Measurements from ENCODE around the gene PLEKHA7. TPM values are rescaled to one million over a fixed set of nuclear protein-coding genes. Genes with fewer than 3 reads are reported as not detected.

The PLEKHA7 gene
- total and polyA plus RNA-seq, 2 of the 4 experiments (the other 2 are of a cell fraction), result 0.12 TPM; not detected in 1

DNA sequence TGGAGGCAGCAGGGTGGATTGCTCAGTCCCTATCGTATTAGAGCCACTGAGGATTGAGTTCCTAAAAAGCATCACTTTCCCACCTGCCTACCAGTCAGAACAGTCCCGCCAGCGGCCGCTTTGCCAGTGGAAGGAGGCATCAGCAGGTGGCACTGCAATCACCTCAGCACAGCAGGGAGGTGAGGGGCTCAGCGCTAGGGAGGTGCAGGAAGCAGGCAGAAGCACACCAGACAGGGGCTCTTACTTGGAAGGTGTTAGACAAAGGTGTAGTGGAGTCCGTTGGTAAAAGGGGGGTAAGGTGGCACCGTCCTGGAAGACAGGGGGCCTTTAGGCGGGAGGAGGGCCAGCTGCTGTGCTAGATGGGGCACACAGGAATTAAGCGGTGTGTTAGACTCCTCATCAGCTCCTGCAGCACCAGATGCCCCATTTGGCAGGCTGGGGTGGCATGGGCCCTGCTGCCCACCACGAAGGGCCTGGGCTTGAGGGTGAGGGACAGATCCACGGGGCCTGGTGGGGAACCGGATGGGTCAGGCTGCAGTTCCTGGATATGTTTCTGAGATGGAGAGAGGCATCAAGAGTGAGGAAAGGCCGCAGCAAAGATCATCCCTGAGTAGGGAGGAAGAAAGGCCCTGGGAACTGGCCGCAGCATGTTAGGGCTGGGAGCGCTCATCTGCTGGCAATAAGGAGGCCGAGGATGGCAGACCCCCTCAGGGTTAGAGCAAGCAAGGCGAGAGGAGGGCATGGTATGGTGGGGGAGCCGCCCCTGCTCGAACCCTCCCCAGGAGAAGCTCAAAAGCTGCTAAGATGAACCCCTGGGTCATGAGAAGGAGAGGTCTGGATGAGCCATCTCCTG lies 233.3 kb downstream of the PLEKHA7 start:
- no peak overlapping the region for H4K8ac ChIP-seq (ENCODE audit: low read depth in 2 of 2, low read length in 2 of 2)
- no peak overlapping the region for H3K56ac ChIP-seq (ENCODE audit: extremely low read depth, insufficient read depth, low read length)
- H3K9ac ChIP-seq (ENCODE audit: low read depth, low read length), result no peak overlapping the region
- H3K9me3 ChIP-seq (ENCODE audit: control insufficient read depth, insufficient read depth, low read length), result no peaks in the 10 kb centered on the region
- H2BK20ac ChIP-seq (ENCODE audit: low read depth, low read length), result no peak overlapping the region
- TF ChIP-seq, protein P1, sequence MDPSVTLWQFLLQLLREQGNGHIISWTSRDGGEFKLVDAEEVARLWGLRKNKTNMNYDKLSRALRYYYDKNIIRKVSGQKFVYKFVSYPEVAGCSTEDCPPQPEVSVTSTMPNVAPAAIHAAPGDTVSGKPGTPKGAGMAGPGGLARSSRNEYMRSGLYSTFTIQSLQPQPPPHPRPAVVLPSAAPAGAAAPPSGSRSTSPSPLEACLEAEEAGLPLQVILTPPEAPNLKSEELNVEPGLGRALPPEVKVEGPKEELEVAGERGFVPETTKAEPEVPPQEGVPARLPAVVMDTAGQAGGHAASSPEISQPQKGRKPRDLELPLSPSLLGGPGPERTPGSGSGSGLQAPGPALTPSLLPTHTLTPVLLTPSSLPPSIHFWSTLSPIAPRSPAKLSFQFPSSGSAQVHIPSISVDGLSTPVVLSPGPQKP (IDR thresholded peaks at IDR 0.05; ENCODE audit: borderline replicate concordance, low read depth, low read length), result no peak
- TF ChIP-seq RAD21 (IDR thresholded peaks at IDR 0.05; ENCODE audit: low read length) (no peak), RCOR1 (IDR thresholded peaks at IDR 0.05; ENCODE audit: insufficient replicate concordance, low read length) (no peak), MAZ (IDR thresholded peaks at IDR 0.05; ENCODE audit: borderline replicate concordance, low read depth, low read length) (no peak), MXI1 (IDR thresholded peaks at IDR 0.05; ENCODE audit: borderline replicate concordance, low read depth, low read length) (no peak), CEBPB (IDR thresholded peaks at IDR 0.05; ENCODE audit: low read depth, low read length) (no peak), POLR2A (IDR thresholded peaks at IDR 0.05; ENCODE audit: low read depth, low read length) (no peak), FOS (IDR thresholded peaks at IDR 0.05; ENCODE audit: low read depth, low read length) (no peak)
- TF ChIP-seq, protein P2, sequence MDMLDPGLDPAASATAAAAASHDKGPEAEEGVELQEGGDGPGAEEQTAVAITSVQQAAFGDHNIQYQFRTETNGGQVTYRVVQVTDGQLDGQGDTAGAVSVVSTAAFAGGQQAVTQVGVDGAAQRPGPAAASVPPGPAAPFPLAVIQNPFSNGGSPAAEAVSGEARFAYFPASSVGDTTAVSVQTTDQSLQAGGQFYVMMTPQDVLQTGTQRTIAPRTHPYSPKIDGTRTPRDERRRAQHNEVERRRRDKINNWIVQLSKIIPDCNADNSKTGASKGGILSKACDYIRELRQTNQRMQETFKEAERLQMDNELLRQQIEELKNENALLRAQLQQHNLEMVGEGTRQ (IDR thresholded peaks at IDR 0.05; ENCODE audit: low read depth, low read length), result no peak
- TF ChIP-seq, protein P3, sequence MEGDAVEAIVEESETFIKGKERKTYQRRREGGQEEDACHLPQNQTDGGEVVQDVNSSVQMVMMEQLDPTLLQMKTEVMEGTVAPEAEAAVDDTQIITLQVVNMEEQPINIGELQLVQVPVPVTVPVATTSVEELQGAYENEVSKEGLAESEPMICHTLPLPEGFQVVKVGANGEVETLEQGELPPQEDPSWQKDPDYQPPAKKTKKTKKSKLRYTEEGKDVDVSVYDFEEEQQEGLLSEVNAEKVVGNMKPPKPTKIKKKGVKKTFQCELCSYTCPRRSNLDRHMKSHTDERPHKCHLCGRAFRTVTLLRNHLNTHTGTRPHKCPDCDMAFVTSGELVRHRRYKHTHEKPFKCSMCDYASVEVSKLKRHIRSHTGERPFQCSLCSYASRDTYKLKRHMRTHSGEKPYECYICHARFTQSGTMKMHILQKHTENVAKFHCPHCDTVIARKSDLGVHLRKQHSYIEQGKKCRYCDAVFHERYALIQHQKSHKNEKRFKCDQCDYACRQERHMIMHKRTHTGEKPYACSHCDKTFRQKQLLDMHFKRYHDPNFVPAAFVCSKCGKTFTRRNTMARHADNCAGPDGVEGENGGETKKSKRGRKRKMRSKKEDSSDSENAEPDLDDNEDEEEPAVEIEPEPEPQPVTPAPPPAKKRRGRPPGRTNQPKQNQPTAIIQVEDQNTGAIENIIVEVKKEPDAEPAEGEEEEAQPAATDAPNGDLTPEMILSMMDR (conservative IDR thresholded peaks at IDR 0.05; ENCODE audit: low read depth, low read length), result no peak
- no peaks in the 10 kb centered on the region for H4K20me1 ChIP-seq (ENCODE audit: insufficient read depth, low read length)
- no peak overlapping the region for H4K5ac ChIP-seq (ENCODE audit: low read depth, low read length)
- H2BK120ac ChIP-seq (ENCODE audit: low read depth, low read length), result no peak overlapping the region
- H2AK9ac ChIP-seq (replicated peaks; ENCODE audit: low read depth, low read length, poor library complexity), result no peak overlapping the region
- dilution Hi-C loops (cut with HindIII; ENCODE audit: low sequenced_read_pairs, unreplicated experiment), result no loop called here
- ChIA-PET POLR2A (ENCODE audit: unreplicated experiment) (no interaction called here), CTCF (no interaction called here)
- H3K79me1 ChIP-seq (ENCODE audit: low read depth in 1 of 2, low read length in 2 of 2), result no peaks in the 10 kb centered on the region
- peaks cover 1% of the 10 kb centered on the region; the same call in 1 of the 2 replicates for H3K27me3 ChIP-seq (ENCODE audit: control insufficient read depth, insufficient read depth, low read length)
- H3K4me2 ChIP-seq (ENCODE audit: low read depth, low read length), result no peak overlapping the region
- peak overlapping the region; percentile 23 for H2AFZ ChIP-seq (replicated peaks; ENCODE audit: low read length, poor library complexity)
- no peak overlapping the region for H3K14ac ChIP-seq (replicated peaks; ENCODE audit: low read depth, low read length)
- no peak overlapping the region for H2BK5ac ChIP-seq (ENCODE audit: low read depth, low read length, poor library complexity, severe bottlenecking)
- intact Hi-C loops (cut with micrococcal nuclease), result loop anchor here (10.0 kb wide), 1 partner anchor 724 kb away; no protein-coding TSS in a partner anchor
- no peak overlapping the region for H3K4ac ChIP-seq (ENCODE audit: low read depth, low read length)
- no peak for DNase-seq
- BruUV-seq (replicated peaks), result no TSS peak
- no peak overlapping the region for H3K18ac ChIP-seq (ENCODE audit: low read depth, low read length)
- no peak overlapping the region for H4K91ac ChIP-seq (ENCODE audit: insufficient read depth, low read depth, low read length)
- H3K4me1 ChIP-seq (ENCODE audit: control insufficient read depth, insufficient read depth, low read length), result no peaks in the 10 kb centered on the region; the same call in 1 of the 2 replicates
- no peaks in the 10 kb centered on the region for H3K36me3 ChIP-seq (ENCODE audit: control insufficient read depth, insufficient read depth, low read length)
- H3K23ac ChIP-seq (ENCODE audit: low read depth, low read length), result no peak overlapping the region
- no peak overlapping the region for H2AK5ac ChIP-seq (ENCODE audit: low read depth, low read length)
- no peak overlapping the region for H2BK15ac ChIP-seq (ENCODE audit: low read depth, low read length)
- in situ Hi-C loops (cut with MboI; ENCODE audit: low sequenced_read_pairs), result loop anchor here (10.0 kb wide), 1 partner anchor 284 kb away; no protein-coding TSS in a partner anchor
- H3K27ac ChIP-seq (ENCODE audit: insufficient read depth, low read length), result no peak overlapping the region
- no peak for ATAC-seq (ENCODE audit: low read depth)
- H3K4me3 ChIP-seq (ENCODE audit: insufficient read depth, low read depth, low read length), result no peak overlapping the region
- 93% methylated on average over 5 of the region's 19 CpGs; no CpG with 5 or more reads in 1 of the 2 experiments for WGBS, 2 experiments (ENCODE audit: extremely low coverage in 2 of 2, insufficient read length in 1 of 2)
- no peaks in the 10 kb centered on the region for H3K9me1 ChIP-seq (ENCODE audit: insufficient read depth, low read length)
